HG02973 (cell line): Measurements from ENCODE around the gene BLTP2.
"Not testable (repeated sequence)": the region's sequence is repeated elsewhere in the genome, so short reads cannot be mapped to it uniquely, and the experiment has no call there.

Experiments
- ATAC-seq: cut with Tn5 transposase; IDR thresholded peaks from one replicate; pipeline ENCODE4 v1.9.1; 2021; ENCODE audit warnings: moderate library complexity; ENCODE audit not compliant: unreplicated experiment

The BLTP2 gene

GRCh38 chr17:28648698-28649097 is 3.7 kb upstream of the BLTP2 start:
- ATAC-seq = no peak

GRCh38 chr17:28646039-28646754 is 1.2 kb upstream of the BLTP2 start:
- no peak for ATAC-seq

- ATAC-seq = no peak
Observed at GRCh38 chr17:28645576-28645939, 600 bp upstream of the BLTP2 start.

- ATAC-seq = peak; percentile 9
Observed at GRCh38 chr17:28643983-28644786, 773 bp downstream of the BLTP2 start.

GRCh38 chr17:28641579-28641978 is 3.4 kb downstream of the BLTP2 start:
- ATAC-seq = no peak

- ATAC-seq = no peak
Observed at GRCh38 chr17:28635506-28635905, 9.5 kb downstream of the BLTP2 start.

GRCh38 chr17:28634206-28634865 is 10.6 kb downstream of the BLTP2 start:
- no peak for ATAC-seq

- no peak for ATAC-seq
Observed at GRCh38 chr17:28626818-28627217, 18.1 kb downstream of the BLTP2 start.

- ATAC-seq = no peak
Observed at GRCh38 chr17:28624148-28624547, 20.8 kb downstream of the BLTP2 start.

- ATAC-seq = no peak
Observed at GRCh38 chr17:28623696-28624095, 21.3 kb downstream of the BLTP2 start.

- ATAC-seq = no peak
Observed at GRCh38 chr17:28622186-28622585, 22.8 kb downstream of the BLTP2 start.

GRCh38 chr17:28620010-28620409 is 24.9 kb downstream of the BLTP2 start:
- ATAC-seq = no peak

- ATAC-seq = no peak
Observed at GRCh38 chr17:28618464-28618863, 26.5 kb downstream of the BLTP2 start.

GRCh38 chr17:28616281-28616680 is 28.7 kb downstream of the BLTP2 start:
- ATAC-seq = no peak

GRCh38 chr17:28615260-28615940 is 29.6 kb downstream of the BLTP2 start:
- ATAC-seq = no peak

GRCh38 chr17:28613931-28614381 is 31.0 kb downstream of the BLTP2 start, which contains the start of gene RSKR:
RSKR (minus strand) TSS chr17:28614185; CDS start chr17:28614161, 24 bp downstream.
- ATAC-seq = no peak

- ATAC-seq = no peak
Observed at GRCh38 chr17:28612936-28613872, 31.8 kb downstream of the BLTP2 start.

- no peak for ATAC-seq
Observed at GRCh38 chr17:28612531-28612930, 32.4 kb downstream of the BLTP2 start.

- no peak for ATAC-seq
Observed at GRCh38 chr17:28610376-28610775, 34.6 kb downstream of the BLTP2 start.

- ATAC-seq = not testable (repeated sequence)
Observed at GRCh38 chr17:28604031-28604430, 40.9 kb downstream of the BLTP2 start.
